Measurements from ENCODE around the gene TUBGCP3. TPM values are rescaled to one million over a fixed set of nuclear protein-coding genes. Genes with fewer than 3 reads are reported as not detected.

TUBGCP3 gene
- total and polyA plus RNA-seq, 9 of the 15 experiments (the other 6 are each of a cell fraction or from before 2014, with no cell fraction given): 3.0 to 24.8 (median 15.2) TPM

GRCh38 chr13:112443995-112444311 is 144.0 kb downstream of the TUBGCP3 start (continued):
- TF ChIP-seq REST (IDR thresholded peaks at IDR 0.05; ENCODE audit: borderline replicate concordance) (peak; percentile 59; the same call in 1 of the 2 replicates), REST (CRISPR knock-in tag; IDR thresholded peaks at IDR 0.05; ENCODE audit: low read depth) (no peak), DEAF1 (CRISPR knock-in tag; IDR thresholded peaks at IDR 0.05) (peak; percentile 36; the same call in 1 of the 2 replicates), SMARCA4 (IDR thresholded peaks at IDR 0.05) (no peak), ZFP91 (CRISPR knock-in tag; IDR thresholded peaks at IDR 0.05) (no peak), YBX1 (IDR thresholded peaks at IDR 0.05) (no peak), NRF1 (conservative IDR thresholded peaks at IDR 0.05 in 1 of 2, IDR thresholded peaks at IDR 0.05 in 1 of 2) (no peak), E2F8 (IDR thresholded peaks at IDR 0.05; ENCODE audit: low read depth, partially characterized antibody) (no peak), NR2C2 (CRISPR knock-in tag; IDR thresholded peaks at IDR 0.05) (no peak), NR2C2 (tag; IDR thresholded peaks at IDR 0.05) (no peak), ZNF764 (CRISPR knock-in tag; IDR thresholded peaks at IDR 0.05; ENCODE audit: low read depth) (no peak), ZNF263 (CRISPR knock-in tag; IDR thresholded peaks at IDR 0.05; ENCODE audit: borderline replicate concordance) (no peak), FOS (IDR thresholded peaks at IDR 0.05; ENCODE audit: extremely low read depth, insufficient read length) (no peak), PTRF (tag; IDR thresholded peaks at IDR 0.05) (no peak), DNMT1 (IDR thresholded peaks at IDR 0.05) (no peak), PRMT5 (CRISPR knock-in tag; IDR thresholded peaks at IDR 0.05) (no peak), TRIM28 (IDR thresholded peaks at IDR 0.05) (no peak)
